Transverse colon (tissue), 4 donors: ENCODE results near the gene CD177. TPM values are rescaled to one million over a fixed set of nuclear protein-coding genes. Genes with fewer than 3 reads are reported as not detected.

Experiments used
- DNase-seq: peaks from one replicate; pipeline ENCODE4 v3.0.0-alpha.2; 2019
- H3K27ac ChIP-seq, 4 donors: fragments of 200-600 bp; sonication (generic); 2 replicates each; pipeline ENCODE4 v1.5.1; 2016 to 2018; ENCODE audit warnings: inconsistent platforms in 4 of 4
- H3K27me3 ChIP-seq: fragments of 200-600 bp; sonication (generic); 2 replicates; pipeline ENCODE4 v1.5.1; 2017; ENCODE audit warnings: inconsistent platforms
- H3K36me3 ChIP-seq, 4 donors: fragments of 200-600 bp; sonication (generic); 2 replicates each; pipeline ENCODE4 v1.5.1; 2017 to 2019; ENCODE audit warnings: inconsistent platforms in 4 of 4
- H3K4me1 ChIP-seq, 4 donors: fragments of 200-600 bp; sonication (generic); 2 replicates each; pipeline ENCODE4 v1.5.1; 2017 to 2020; ENCODE audit warnings: inconsistent platforms in 4 of 4
- H3K4me3 ChIP-seq, 4 donors: fragments of 200-600 bp; sonication (generic); 1 replicate in 1 of 4; 2 replicates in 3 of 4; pipeline versions ENCODE4 v1.5.1 to v1.6.1; 2017 to 2019; ENCODE audit warnings: inconsistent platforms in 4 of 4
- H3K9me3 ChIP-seq, 2 donors: fragments of 200-600 bp; sonication (generic); 2 replicates each; pipeline ENCODE4 v1.5.1; 2017 to 2019; ENCODE audit warnings: inconsistent platforms in 2 of 2
- EP300 ChIP-seq: sonication (generic); formaldehyde crosslinking; IDR thresholded peaks from one replicate; pipeline ENCODE4 v1.6.1; 2017; ENCODE audit warnings: antibody characterized with exemption, low read depth
- POLR2A ChIP-seq: fragments of 450-650 bp; IDR thresholded peaks from one replicate; pipeline ENCODE4 v1.6.1; 2016; ENCODE audit warnings: antibody characterized with exemption, mild to moderate bottlenecking, moderate library complexity
- POLR2AphosphoS5 ChIP-seq, 3 donors: sonication (generic); formaldehyde crosslinking; IDR thresholded peaks; one replicate each; pipeline ENCODE4 v1.6.1; 2016; ENCODE audit warnings: antibody characterized with exemption in 3 of 3
- WGBS, 2 donors: methylation state at CpG; one replicate each; pipeline ENCODE4 v1.1.5; 2018; ENCODE audit warnings: low coverage in 1 of 2; 5-methylcytosine and 5-hydroxymethylcytosine counted together
- in situ Hi-C, 4 donors: fragments of 200-750 bp; cut with MboI; loops; one replicate each; pipeline versions ENCODE4 v1.15.0 to v1.15.1; 2017; ENCODE audit warnings: low sequenced_read_pairs in 3 of 4, low pct_ligation_motif_present in 1 of 4, low pct_unique_long_range_greater_than_20kb in 1 of 4
- intact Hi-C: fragments of 100-400 bp; cut with DNase I; formaldehyde crosslinking; loops from one replicate; pipeline ENCODE4 v1.15.1; 2023; ENCODE audit warnings: low total_unique reads
- total RNA-seq, 4 donors: library from RNA; depleted of rRNA; stranded (reverse); fragments of >200 nt; gene quantifications; one replicate each; pipeline ENCODE4 v1.1.0, GENCODE V29; 2016
- TF ChIP-seq, protein P1 (sequence below), 5 experiments: fragments of 200-600 bp in 3 of 5; fragments of 450-650 bp in 2 of 5; sonication (generic) in 3 of 5; IDR thresholded peaks; 1 replicate in 2 of 5; 2 replicates in 3 of 5; pipeline ENCODE4 v1.5.1; 2016 to 2017; ENCODE audit warnings: antibody characterized with exemption in 5 of 5, inconsistent platforms in 3 of 5, mild to moderate bottlenecking in 2 of 5, moderate library complexity in 1 of 5

CD177 gene, protein sequence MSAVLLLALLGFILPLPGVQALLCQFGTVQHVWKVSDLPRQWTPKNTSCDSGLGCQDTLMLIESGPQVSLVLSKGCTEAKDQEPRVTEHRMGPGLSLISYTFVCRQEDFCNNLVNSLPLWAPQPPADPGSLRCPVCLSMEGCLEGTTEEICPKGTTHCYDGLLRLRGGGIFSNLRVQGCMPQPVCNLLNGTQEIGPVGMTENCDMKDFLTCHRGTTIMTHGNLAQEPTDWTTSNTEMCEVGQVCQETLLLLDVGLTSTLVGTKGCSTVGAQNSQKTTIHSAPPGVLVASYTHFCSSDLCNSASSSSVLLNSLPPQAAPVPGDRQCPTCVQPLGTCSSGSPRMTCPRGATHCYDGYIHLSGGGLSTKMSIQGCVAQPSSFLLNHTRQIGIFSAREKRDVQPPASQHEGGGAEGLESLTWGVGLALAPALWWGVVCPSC
- total RNA-seq, result 100 to 1,000 TPM in 2 of 4 donors, 10 to 100 TPM in 2; 12.1 to 720 (median 82.6) TPM

DNA sequence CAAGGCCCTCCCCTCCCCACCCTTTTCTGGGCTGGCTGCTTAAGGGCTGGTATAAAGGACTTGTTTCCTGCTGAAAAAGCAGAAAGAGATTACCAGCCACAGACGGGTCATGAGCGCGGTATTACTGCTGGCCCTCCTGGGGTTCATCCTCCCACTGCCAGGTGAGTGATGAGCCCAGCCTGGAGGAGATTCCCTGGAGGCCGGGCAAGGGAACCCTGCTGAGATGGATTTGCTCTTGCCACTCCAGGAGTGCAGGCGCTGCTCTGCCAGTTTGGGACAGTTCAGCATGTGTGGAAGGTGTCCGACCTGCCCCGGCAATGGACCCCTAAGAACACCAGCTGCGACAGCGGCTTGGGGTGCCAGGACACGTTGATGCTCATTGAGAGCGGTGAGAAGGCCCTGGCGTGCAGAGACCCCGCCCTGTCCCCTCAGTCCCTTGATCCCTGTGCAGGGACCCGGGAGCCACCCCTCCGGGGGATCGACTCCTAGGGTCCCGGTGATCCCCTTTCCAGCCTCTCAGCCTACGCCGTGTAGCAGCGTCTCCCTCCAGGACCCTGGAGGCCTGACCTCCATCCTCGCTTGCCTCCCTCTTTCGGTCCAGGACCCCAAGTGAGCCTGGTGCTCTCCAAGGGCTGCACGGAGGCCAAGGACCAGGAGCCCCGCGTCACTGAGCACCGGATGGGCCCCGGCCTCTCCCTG is at the start of gene CD177:
TSS of gene CD177 (plus strand) at position 81 of the 699 bp plus-strand sequence. CDS start at position 110, 29 bp downstream.
- intact Hi-C loops, result no loop called here
- no peaks in the 10 kb centered on the region for H3K9me3 ChIP-seq
- in situ Hi-C loops, result no loop called here
- no peak for DNase-seq
- no peaks in the 10 kb centered on the region for H3K36me3 ChIP-seq
- peak within 1 kb of the TSS; percentile 21 to 61 (median 47) for H3K27ac ChIP-seq
- no peak for TF ChIP-seq POLR2AphosphoS5 (IDR thresholded peaks at IDR 0.05)
- TF ChIP-seq POLR2A, result no peak
- TF ChIP-seq EP300, result no peak
- TF ChIP-seq, protein P1, sequence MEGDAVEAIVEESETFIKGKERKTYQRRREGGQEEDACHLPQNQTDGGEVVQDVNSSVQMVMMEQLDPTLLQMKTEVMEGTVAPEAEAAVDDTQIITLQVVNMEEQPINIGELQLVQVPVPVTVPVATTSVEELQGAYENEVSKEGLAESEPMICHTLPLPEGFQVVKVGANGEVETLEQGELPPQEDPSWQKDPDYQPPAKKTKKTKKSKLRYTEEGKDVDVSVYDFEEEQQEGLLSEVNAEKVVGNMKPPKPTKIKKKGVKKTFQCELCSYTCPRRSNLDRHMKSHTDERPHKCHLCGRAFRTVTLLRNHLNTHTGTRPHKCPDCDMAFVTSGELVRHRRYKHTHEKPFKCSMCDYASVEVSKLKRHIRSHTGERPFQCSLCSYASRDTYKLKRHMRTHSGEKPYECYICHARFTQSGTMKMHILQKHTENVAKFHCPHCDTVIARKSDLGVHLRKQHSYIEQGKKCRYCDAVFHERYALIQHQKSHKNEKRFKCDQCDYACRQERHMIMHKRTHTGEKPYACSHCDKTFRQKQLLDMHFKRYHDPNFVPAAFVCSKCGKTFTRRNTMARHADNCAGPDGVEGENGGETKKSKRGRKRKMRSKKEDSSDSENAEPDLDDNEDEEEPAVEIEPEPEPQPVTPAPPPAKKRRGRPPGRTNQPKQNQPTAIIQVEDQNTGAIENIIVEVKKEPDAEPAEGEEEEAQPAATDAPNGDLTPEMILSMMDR (IDR thresholded peaks at IDR 0.05), result no peak
- H3K4me3 ChIP-seq, result no peak within 1 kb of the TSS
- H3K4me1 ChIP-seq, result peaks cover 0 to 20% (median 11%) of the 10 kb centered on the region in 4 donors
- peaks cover 18% of the 10 kb centered on the region for H3K27me3 ChIP-seq
- 63% methylated on average over 27 of the region's 27 CpGs; no CpG with 5 or more reads in 1 of the 2 donors for WGBS, 2 donors

DNA sequence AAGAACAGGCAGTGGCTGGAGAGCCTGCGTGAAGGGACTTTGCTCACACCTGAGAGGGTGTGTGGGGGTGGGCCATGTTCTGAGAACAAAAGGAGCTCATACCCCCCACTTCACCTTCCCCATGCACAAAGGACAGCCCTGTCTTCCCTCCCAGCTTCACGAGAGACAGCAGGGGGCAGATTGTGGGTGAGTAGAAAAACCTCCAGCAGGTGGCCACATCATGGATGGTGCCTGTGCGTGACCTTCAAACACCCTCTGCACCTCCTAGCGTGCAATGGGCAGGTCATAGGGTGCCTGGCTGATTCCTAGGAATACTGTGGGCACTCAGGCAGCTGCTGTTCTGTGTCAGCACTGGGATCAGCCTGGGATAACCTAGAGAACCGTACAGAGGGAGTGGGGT is 47.8 kb upstream of the CD177 start:
- Histone ChIP-seq H3K9me3 (no peaks in the 10 kb centered on the region), H3K4me3 (no peak overlapping the region), H3K36me3 (no peaks in the 10 kb centered on the region), H3K4me1 (no peaks in the 10 kb centered on the region), H3K27me3 (no peaks in the 10 kb centered on the region), H3K27ac (no peak overlapping the region)
- WGBS, 2 donors, result 40 to 53% methylated on average over 1 to 5 of the region's 5 CpGs
- in situ Hi-C loops (loop anchor here in 1 of 4 donors (25.0 kb wide), 1 partner anchor 118 kb away; the partner anchor contains the start of gene PSG5), intact Hi-C loops (no loop called here)
- no peak for DNase-seq
- TF ChIP-seq, protein P1 (IDR thresholded peaks at IDR 0.05), result peak in 1 of 5 experiments; percentile 19
- no peak for TF ChIP-seq POLR2AphosphoS5 (IDR thresholded peaks at IDR 0.05)

DNA sequence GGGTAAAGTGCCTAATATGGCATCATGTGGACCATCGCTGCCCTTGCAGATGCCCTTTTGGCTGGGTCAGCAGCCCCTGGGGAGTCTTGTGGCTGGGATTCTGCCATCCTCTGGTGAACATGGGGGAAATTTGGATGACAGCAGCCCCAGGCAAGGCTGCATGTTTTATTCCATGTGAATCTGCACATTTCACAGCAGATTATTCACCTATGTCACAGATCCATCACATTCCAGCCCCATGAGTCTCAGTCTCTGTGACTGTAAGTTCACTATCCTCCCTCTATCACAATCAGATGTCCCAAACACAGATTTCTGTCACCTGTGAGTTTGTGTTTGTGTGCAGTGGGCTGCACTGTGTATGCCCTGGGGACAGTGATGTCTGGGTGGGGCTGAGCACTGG is 47.4 kb upstream of the CD177 start:
- no peaks in the 10 kb centered on the region for H3K36me3 ChIP-seq
- 94 to 100% methylated on average over 1 of the region's 1 CpG for WGBS, 2 donors
- no peak overlapping the region for H3K27ac ChIP-seq
- H3K27me3 ChIP-seq, result no peaks in the 10 kb centered on the region
- no peak overlapping the region for H3K4me3 ChIP-seq
- no peaks in the 10 kb centered on the region for H3K9me3 ChIP-seq
- TF ChIP-seq, protein P1 (IDR thresholded peaks at IDR 0.05), result peak in 1 of 5 experiments; percentile 0
- TF ChIP-seq POLR2A (no peak), EP300 (no peak), POLR2AphosphoS5 (IDR thresholded peaks at IDR 0.05) (no peak)
- DNase-seq, result no peak
- intact Hi-C loops, result no loop called here
- no peaks in the 10 kb centered on the region for H3K4me1 ChIP-seq
- in situ Hi-C loops, result loop anchor here in 1 of 4 donors (25.0 kb wide), 1 partner anchor 119 kb away; the partner anchor contains the start of gene PSG5

DNA sequence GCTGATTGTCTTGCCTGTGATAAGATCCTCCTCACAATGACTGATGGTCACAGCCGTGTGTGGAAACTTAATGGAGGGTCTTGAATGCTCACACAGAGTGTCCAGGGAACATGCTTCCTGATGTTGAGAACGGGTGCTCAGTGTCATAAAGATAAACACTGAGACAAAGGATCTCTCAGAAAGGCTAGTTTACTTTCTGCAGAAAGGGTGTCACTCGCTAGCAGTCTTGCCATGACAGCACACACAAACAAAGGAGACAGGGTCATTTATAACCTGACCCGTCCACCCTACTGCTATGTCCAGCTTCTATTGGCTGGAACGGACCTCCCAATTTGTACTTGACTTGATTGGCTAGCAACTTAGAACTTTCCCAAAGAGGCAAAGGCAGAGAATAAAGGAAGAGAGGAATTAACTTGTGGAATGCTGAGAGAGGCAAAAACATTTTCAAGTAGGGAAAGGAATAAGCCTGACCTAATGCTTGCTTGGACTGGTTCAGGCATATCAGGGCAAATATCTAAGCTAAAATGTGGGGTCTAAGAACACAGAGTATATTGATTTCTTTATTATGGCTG is 45.2 kb upstream of the CD177 start:
- Histone ChIP-seq H3K4me3 (no peak overlapping the region), H3K27me3 (no peaks in the 10 kb centered on the region), H3K36me3 (no peaks in the 10 kb centered on the region), H3K4me1 (no peaks in the 10 kb centered on the region), H3K27ac (no peak overlapping the region), H3K9me3 (no peaks in the 10 kb centered on the region)
- WGBS, 2 donors, result 33 to 48% methylated on average over 2 to 5 of the region's 5 CpGs
- TF ChIP-seq, protein P1 (IDR thresholded peaks at IDR 0.05), result no peak
- TF ChIP-seq POLR2AphosphoS5 (IDR thresholded peaks at IDR 0.05) (no peak), POLR2A (no peak), EP300 (no peak)
- DNase-seq, result no peak
- in situ Hi-C loops (loop anchor here in 1 of 4 donors (25.0 kb wide), 1 partner anchor 121 kb away; the partner anchor contains the start of gene PSG5), intact Hi-C loops (no loop called here)
